NCI-H345 treated with DMSO at 0.1 percent for 48 hours (cell line): ENCODE data around the gene NEUROG3.

ENCODE experiments used
- DNase-seq: peaks from one replicate; lab custom pipeline; 2025; ENCODE audit not compliant: unreplicated experiment; lab: John Stamatoyannopoulos, UW

The NEUROG3 gene, protein sequence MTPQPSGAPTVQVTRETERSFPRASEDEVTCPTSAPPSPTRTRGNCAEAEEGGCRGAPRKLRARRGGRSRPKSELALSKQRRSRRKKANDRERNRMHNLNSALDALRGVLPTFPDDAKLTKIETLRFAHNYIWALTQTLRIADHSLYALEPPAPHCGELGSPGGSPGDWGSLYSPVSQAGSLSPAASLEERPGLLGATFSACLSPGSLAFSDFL

DNA sequence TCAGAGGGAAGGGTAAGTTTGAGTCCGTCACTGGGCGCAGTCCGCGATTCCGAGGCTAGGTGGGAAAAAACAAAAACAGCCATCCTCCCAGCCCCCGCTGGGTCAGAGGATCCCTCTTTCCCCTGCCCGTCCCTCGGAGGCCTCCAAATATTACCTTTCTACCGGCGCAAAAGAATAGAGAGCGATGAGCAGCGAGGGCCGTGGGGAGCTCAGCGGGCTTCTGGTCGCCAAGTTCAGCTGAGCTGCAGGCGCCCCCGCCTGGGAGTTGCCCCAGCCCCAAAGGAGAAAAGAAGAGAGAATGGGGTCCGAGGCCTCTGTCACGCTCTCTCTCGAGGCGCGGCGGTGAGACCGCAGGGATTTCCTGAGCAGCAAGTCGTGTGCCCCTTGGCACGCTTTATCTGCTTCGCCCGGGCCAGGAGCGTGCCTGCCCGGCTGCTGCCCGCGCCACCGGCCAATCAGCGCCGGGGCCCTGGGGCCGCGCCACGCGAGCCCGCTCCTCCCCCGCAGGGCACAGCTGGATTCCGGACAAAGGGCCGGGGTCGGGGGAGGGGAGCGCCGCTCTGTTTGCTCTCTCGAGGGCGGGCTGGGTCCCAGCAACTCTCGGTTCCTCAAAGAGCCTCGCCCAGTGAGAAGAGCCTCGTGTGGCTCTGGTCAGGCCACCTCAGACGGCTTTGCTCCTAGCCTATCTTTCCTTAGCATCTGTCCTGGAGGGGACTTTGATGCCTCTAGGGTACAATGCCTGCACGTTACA, at the start of gene NEUROG3:
Gene NEUROG3, minus strand, starts transcription at position 367 of the 751 bp plus-strand sequence. CDS start 379 bp downstream, outside the sequence.
- DNase-seq: peak; percentile 13

DNA sequence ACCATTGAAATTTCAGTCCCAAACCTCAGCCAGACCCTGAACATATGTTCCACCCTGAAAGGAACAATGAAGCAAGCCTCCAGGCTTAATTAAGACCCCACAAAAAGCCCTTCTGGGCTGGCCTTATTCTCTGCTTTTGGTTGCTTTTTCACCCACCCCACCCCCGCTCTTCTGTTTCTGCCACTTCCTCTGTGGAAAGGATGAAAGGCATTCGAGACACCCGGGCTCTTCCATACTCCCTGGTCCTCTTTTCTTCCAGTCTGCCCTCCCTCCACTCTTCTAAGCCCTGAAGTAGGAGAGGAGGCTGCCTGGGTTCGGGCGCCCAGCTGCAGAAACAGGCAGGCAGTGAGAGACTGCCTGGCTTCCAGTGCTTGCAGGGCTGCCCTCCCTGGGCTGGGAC, 47.4 kb upstream of the NEUROG3 start:
- DNase-seq: no peak

DNA sequence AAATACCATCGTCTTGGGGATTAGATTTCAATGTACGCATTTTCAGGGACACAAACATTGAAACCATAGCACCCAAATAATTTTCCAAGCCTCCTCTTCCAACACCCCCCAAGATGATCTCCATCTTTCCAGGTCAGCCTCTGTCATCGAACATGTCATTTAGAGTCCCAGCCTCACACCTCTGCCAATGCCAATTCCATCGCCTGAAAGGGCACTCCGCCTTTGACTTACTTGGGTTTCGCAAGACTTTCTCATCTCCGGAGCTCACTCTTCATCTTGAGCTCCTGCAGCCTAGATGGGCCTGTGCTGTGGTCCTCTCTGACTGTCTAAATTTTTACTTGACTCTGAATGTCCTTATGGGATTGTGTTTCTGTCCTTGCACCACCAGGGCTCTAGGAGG, 46.4 kb upstream of the NEUROG3 start:
- DNase-seq: no peak

DNA sequence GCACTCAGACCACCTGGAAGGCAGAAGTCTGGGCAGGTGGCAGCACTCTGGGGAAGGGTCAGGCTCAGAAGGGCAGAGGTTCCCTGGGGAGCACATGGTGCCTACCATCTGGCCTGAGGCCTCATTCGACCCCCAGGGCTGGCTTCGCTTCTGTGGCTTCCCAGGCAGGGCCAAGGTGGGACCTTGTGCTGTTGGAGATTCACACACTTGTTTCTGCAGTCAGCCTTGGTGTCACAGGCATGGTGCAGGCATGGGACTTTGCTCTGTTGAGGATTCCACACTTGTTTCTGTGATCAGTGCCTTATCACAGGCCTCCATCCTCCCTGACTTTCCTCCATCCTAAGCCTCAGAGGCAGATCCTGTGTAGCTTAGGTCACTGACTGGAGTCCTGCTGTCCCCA, 45.5 kb upstream of the NEUROG3 start:
- DNase-seq: no peak

DNA sequence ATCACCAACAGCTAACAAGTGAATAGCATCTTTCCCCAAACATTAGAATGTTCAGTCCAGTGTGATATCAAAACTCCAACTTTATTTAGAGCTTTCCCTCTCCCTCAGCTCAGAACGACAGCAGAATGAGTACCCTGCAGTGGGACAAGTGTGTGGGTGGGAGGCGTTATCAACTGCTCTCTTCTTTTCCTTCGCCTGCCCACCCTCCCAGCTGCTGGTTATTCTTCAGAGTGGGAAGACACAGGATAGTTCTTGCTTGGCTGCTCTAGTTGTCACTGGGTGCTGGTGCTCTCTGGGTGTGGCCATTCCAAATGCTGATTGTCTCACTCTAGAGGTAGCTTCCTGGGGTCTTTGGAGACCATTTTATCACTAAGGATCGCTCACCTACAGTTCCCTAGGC, 43.1 kb upstream of the NEUROG3 start:
- DNase-seq: no peak

DNA sequence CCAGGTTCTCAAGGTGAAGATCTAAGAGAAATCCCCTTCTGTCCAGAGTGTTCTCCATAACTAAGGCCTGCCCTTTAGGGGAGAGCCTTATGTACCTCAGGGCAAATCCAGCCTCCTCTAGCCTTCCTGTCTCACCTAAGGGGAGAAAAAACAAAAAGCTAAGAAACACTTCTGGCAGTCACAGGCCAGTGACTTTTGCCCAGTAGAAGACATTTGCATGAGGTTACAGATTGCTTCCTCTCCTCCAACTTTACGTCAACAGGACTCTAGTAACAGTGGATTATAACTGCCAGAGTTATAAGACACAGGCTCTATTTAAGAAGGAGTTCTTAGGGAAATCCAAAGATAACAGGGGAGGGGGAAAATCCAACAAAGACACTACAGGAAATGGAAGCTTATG, 40.9 kb upstream of the NEUROG3 start:
- no peak for DNase-seq

DNA sequence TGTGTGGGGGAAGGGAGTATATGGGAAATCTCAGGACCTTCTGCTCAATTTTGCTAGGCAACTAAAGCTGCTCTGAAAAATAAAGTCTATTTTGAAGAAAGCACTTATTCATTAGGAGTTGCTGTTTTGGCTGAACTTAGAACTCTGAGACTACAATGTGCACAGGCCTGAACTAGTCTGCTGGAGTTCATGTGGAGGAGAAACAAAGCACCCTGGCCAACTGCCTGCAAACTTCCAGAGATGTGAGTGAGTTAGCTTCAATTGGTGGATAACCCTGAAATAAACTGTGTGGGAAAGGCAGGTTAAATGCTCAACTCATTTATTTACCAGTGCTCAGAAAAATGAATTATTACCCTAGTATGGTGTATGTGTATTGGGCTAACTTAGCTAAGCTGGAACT, 39.5 kb upstream of the NEUROG3 start:
- no peak for DNase-seq

DNA sequence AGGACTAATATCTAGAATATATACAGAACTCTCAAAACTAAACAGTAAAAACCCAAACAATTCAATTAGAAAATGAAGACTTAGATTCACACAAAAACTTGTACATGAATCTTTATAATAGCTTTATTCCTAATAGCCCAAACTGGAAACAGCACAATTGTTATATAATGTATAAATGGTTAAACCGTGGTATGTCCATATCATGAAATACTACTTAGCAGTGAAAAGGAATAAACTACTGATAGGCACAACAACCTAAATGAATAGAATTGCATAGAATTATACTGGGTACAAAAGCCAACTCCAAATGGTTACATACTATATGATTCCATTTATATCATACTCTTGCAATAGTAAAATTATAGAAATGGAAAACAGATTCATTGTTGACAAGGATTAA, 35.9 kb upstream of the NEUROG3 start:
- DNase-seq: no peak

DNA sequence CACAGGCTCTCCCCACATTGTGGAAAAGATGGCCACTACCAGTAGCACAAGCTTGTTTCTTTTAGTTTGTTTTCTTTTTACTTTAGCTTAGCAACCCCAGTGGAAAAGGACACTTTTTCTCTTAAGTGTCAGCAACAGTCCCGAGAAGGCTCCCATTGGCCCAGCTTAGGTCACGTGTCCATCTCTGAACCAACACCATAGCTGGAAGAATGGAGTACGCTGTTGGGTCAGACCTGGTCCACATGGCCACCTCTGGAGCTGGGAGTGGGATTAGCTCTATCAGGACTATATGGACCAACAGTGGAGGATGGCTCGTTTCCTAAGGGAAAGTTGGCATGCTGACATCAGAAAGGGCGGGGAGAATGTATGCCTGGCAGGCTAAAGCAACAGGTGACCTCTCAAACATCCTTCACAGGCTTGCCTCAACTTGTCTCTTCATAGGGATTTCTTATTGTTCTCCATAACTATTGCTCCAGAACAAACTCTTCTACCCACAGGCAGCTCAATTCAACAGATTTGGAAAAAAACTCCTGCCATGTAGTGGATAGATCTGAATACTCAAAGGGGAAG, 27.6 kb upstream of the NEUROG3 start:
- no peak for DNase-seq

DNA sequence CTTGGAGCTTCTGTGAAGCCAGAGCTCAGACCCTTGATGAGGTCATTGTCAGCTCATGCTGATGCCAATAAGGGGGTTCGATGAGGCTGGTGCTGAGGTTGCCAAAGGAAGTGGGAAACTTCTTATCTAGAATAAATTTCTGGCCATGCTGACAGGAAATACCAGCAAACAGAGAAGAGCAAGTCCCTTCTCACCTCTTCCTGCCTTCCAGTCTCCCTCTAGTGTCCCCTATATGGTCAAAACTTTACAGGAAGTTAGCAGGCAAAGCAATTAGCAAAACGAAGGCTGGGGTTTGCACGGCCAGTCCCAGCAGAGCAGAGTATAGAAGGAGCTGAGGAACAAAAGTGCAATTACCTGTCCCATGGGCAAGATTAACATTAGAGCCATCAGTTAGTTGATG, 15.1 kb upstream of the NEUROG3 start:
- DNase-seq: no peak

DNA sequence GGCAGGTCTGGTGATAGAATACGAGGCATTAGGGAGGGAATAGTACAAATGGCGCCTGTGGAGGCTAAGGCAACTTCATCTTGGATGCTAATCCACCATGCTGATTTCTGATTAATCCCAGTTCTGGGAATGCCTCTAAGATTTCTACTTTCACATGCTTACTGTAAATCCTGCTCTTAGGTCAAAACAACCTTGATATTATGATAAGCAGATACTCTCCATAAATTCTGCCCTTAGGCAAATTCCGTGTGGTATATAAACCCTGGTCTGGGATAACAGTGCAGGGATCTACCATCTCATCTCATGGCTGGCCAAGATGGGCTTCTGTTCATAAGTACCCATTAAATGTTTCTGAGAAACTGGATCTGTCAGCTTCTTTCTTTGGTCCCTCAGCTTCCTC, 11.4 kb upstream of the NEUROG3 start:
- DNase-seq: no peak

DNA sequence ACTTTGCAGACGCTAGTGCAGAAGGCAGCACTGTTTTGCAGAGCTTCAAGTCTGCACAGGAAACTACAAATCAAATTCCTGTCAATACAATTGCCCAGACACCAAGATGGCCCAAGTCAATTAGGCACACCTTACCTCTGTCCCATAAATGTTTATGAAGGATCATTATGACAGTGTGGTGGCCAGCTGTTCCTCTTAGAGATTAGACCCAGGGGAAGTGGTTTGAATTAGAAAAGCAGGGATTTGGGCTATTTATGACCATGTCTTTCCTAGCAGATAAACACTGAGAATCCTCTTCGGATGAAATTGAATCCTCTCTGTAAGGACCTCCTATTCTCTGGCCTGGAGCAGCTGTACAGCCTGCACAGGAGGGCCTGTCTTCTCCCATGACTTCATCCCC, 9.9 kb upstream of the NEUROG3 start:
- no peak for DNase-seq

DNA sequence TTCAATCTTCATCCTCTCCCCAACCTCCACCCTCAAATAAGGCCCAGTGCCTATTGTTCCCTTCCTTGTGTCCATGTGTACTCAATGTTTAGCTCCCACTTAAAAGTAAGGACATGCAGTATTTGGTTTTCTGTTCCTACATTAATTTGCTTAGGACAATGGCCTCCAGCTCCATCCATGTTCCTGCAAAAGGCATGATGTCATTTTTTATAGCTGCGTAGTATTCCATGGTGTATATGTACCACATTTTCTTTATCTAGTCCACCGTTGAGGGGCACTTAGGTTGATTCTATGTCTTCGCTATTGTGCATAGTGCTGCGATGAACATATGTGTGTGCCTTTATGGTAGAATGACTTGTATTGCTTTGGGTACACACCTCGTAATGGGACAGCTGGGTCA, 7.2 kb upstream of the NEUROG3 start:
- no peak for DNase-seq

DNA sequence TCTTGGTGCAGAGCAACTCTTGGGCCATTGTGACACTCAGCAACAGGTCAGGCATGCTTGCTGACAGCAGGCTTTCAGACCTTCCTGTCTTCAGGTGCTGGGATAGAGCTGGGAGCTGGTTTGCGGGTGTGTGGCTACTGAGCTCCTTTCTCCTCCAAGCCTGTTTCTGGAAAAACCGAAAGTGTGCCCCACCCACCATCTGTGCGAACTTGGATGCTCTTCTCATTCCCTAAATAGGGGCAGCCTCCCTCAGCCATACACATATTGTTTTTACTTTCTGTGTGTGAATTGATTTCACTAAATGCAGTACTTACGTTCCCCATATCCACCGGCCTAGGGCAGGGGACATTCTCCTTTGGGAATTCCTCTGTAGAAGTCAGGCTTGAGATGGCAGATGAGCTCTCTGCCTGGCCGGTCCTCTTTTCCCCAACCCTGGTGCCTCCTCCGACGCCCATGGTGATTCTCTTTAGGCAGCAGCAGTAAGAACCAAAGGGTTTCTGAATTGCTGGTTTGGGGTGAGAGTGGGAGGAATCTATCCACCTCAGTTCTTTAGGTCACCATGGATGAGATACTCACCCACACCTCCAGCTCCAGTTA, 6.3 kb upstream of the NEUROG3 start:
- DNase-seq: no peak

DNA sequence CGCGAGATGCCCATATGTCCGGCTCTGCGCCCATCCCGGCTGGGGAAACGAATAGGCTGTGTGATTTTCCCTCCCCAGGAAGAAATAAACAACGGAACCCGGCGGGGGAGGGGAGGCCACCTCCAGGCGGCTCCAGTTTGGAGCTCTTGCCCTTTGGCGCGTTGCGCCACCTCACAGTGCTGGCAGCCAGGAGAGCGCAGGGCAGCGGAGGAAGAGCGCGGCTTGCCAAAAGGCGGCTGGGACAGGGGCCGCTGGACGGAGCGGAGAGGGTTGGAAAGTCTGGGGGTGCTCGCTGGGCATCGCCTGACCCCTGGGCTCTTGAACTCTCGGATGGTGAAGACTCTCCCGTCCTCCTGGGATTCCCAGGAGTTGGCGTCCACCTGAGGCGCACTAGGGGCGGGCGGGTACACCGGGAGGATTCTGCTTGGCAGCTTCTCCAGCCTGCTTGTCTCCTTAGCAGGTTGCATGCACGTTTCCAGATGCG, 5.3 kb upstream of the NEUROG3 start:
- no peak for DNase-seq

DNA sequence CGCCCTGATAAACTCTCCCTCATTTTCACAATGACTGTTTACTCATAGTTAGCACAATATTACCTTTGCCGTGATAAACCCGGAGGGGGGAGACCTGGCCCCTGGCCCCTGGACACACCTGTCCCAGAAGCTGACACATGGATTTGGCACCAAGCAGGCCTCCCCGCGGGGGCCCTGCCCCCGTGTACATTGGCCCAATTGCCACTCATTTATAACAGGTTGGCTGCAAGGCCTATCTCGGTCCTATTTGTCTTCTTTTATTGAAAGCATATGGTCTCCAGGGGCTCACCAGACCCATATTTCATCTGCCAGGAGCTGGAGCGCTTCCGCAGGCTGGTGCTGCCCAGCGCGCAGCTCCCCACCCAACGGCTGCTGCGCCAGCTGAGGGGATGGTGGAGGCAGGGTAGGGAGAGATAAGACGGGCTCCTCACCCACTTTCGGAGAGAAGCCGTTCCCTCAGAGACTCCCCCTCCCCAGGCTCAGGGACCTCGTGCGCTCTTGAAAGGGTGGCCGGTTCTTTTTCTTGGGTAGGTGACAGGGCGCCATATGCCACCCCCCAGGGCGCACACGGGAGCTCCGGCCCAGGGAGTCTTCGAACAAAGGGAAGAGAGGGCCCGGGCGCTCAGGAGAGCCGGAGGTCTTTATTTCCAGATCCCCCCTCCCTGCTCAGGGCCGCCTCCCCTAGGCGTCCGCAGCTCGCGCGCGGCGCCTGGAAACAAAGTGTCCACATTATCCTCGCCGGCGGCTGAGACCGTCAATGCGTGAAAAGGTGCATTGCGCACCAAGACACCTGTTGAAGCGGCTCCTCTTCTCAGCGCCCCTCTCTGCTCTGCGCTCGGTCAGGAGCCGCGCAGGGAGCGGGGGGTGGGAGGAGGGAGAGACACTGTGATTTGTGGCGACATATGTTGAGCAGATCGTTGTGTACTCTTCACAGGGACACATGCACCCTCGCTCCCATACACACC, 4.3 kb upstream of the NEUROG3 start:
- DNase-seq: no peak

DNA sequence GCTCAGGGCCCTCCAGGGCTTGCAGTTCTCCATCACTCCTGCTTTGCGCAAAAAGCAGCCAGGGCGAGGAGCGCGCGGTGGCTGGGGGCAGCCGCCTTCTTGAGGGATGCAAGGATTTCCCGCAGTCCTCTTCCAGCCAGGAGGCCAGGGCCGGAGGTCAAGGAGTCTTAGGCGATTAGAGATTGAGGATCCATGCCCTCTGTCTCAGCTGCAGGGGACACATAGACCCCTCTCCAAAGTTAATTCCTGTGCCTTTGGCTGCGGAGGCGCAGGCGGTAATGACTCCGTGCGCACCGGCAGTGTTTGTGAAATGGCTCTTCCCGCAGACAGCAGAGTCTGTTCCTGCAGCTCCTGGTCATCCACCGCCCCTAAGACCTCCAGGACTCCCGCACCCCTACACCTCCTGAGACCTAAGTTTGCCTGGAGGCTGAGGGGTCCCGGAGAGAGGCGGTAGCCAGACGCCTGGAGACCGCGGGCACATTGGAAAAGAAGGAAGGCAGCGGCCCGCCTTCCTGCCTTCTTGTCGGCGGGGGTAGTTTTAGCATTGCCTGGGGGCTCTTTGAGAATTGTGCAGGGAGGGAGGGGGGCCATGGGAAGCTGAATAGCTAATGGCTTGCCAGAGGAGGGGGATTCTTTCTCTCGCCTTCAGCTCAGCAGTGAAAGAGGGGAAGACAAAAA, 3.3 kb upstream of the NEUROG3 start:
- DNase-seq: no peak

DNA sequence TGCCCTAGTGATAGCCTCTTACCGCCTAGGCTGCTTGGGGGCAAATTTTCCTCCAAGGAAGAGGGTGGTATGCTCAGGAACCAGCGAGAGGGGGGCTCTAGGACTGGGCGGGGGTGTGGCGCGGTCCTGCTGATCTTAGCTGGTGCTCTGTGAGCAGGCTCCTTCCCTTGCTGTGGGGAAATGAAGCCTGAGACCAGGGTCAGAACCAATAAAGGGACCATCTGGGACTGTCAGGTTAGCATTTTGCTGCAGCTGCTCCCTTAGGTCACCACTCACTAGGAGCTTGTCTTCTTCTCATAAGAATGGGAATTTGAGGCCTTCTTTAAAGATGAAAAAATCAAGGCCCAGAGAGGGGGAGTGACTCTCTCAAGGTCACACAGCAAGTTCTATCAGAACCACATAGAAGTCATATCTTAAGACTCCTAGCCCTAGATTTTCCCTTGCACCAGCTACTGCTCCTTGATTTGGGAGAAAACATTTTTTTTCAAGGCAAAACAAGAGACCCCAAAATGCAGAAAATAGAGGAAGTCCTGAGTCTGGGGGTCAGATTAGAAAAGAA, 2.0 kb upstream of the NEUROG3 start:
- DNase-seq: no peak

DNA sequence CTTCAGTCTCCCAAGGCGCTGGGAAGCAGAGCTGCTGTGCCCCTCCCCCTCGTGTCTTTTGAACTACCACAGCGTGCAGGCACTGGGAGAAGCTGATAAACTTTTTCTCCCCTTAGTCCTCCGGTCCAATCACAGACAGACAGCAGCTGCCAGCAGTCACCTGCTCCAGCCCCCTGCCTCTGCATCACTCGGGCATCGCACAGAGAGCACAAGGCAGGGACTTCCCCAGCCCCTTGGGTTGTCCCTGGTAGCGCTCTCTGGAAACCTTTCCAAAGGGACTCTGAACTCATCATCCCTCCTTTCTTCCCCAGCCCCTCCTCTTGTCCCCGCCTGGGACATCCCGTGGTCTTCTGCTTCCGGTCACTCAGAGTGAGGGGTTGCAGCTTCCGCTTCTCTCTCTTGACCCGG, 1.4 kb upstream of the NEUROG3 start:
- no peak for DNase-seq
